SU-DHL-6 (cell line): ENCODE data around the gene SYTL1.

Source experiments
- H2AFZ ChIP-seq: fragments of 200-600 bp; sonication (generic); 2 replicates; pipeline ENCODE4 v1.6.1; 2014; ENCODE audit warnings: low read depth, mild to moderate bottlenecking, moderate library complexity, mixed read lengths, antibody characterized with exemption, low read length; ENCODE audit not compliant: severe bottlenecking
- H3F3A ChIP-seq: fragments of 200-600 bp; shearing (Covaris generic); 2 replicates; pipeline ENCODE4 v1.6.0; 2016; ENCODE audit warnings: antibody characterized with exemption, mild to moderate bottlenecking; ENCODE audit not compliant: insufficient read depth
- H3K27ac ChIP-seq: fragments of 200-600 bp; sonication (generic); 2 replicates; pipeline ENCODE4 v1.5.1; 2016; ENCODE audit warnings: low read depth, mild to moderate bottlenecking, low read length, moderate library complexity, mixed read lengths
- H3K27me3 ChIP-seq: fragments of 200-600 bp; sonication (generic), shearing (Covaris generic); 2 replicates; pipeline ENCODE4 v1.6.0; 2014; ENCODE audit warnings: mild to moderate bottlenecking, low read length
- H3K36me3 ChIP-seq: fragments of 200-600 bp; sonication (generic); 2 replicates; pipeline ENCODE4 v1.6.1; 2014; ENCODE audit warnings: mild to moderate bottlenecking, low read length, mixed read lengths
- H3K4me2 ChIP-seq: fragments of 300-600, 200-600 bp; shearing (Covaris generic), sonication (generic); 2 replicates; pipeline ENCODE4 v1.6.0; 2014; ENCODE audit warnings: low read length, low read depth, mild to moderate bottlenecking; ENCODE audit not compliant: poor library complexity, severe bottlenecking
- H3K4me3 ChIP-seq: fragments of 200-600 bp; sonication (generic); 2 replicates; pipeline ENCODE4 v1.5.1; 2014; ENCODE audit warnings: antibody characterized with exemption, low read length, mild to moderate bottlenecking, mixed read lengths; ENCODE audit not compliant: insufficient read depth, poor library complexity, severe bottlenecking
- H3K79me2 ChIP-seq: fragments of 200-600 bp; sonication (generic); 2 replicates; pipeline ENCODE4 v1.6.1; 2014; ENCODE audit warnings: mild to moderate bottlenecking, low read length, moderate library complexity; ENCODE audit not compliant: insufficient read depth
- H3K9ac ChIP-seq: fragments of 200-600 bp; sonication (generic); 2 replicates; pipeline ENCODE4 v1.7.0; 2014; ENCODE audit warnings: mild to moderate bottlenecking, low read length
- H3K9me2 ChIP-seq: fragments of 200-600 bp; sonication (generic); replicated peaks from 2 replicates; pipeline ENCODE4 v1.6.1; 2014; ENCODE audit warnings: low read length; ENCODE audit not compliant: insufficient read depth
- H3K9me3 ChIP-seq: fragments of 200-600 bp; sonication (generic); 2 replicates; pipeline ENCODE4 v1.6.1; 2014; ENCODE audit warnings: low read length, mixed read lengths; ENCODE audit not compliant: insufficient read depth
- H4K20me1 ChIP-seq: fragments of 200-600 bp; sonication (generic); 2 replicates; pipeline ENCODE4 v1.6.1; 2014; ENCODE audit warnings: low read depth, mild to moderate bottlenecking, antibody characterized with exemption, low read length, moderate library complexity, mixed read lengths
- EZH2phosphoT487 ChIP-seq: fragments of 200-600 bp; sonication (generic), shearing (Covaris generic); conservative IDR thresholded peaks from 2 replicates; pipeline ENCODE4 v1.6.1; 2018; ENCODE audit warnings: mild to moderate bottlenecking, antibody characterized with exemption, low read length, moderate library complexity, mixed read lengths
- TF ChIP-seq, protein P1 (sequence below): fragments of 200-600 bp; sonication (generic); IDR thresholded peaks from one replicate; pipeline ENCODE4 v1.5.1; 2017; ENCODE audit warnings: antibody characterized with exemption, mild to moderate bottlenecking, low read length, moderate library complexity; ENCODE audit not compliant: insufficient read depth, poor library complexity, severe bottlenecking

The SYTL1 gene

GRCh38 chr1:27350663-27351540 is 9.1 kb downstream of the SYTL1 start:
- Histone ChIP-seq H3K9me3 (no peaks in the 10 kb centered on the region), H4K20me1 (no peaks in the 10 kb centered on the region), H3K9ac (no peak overlapping the region), H3K4me3 (no peak overlapping the region), H3K27ac (no peak overlapping the region), H3K79me2 (no peaks in the 10 kb centered on the region), H2AFZ (no peak overlapping the region), H3K9me2 (no peaks in the 10 kb centered on the region), H3F3A (no peaks in the 10 kb centered on the region), H3K27me3 (no peaks in the 10 kb centered on the region), H3K36me3 (no peaks in the 10 kb centered on the region), H3K4me2 (no peak overlapping the region)
- TF ChIP-seq EZH2phosphoT487, result no peak
- TF ChIP-seq, protein P1, sequence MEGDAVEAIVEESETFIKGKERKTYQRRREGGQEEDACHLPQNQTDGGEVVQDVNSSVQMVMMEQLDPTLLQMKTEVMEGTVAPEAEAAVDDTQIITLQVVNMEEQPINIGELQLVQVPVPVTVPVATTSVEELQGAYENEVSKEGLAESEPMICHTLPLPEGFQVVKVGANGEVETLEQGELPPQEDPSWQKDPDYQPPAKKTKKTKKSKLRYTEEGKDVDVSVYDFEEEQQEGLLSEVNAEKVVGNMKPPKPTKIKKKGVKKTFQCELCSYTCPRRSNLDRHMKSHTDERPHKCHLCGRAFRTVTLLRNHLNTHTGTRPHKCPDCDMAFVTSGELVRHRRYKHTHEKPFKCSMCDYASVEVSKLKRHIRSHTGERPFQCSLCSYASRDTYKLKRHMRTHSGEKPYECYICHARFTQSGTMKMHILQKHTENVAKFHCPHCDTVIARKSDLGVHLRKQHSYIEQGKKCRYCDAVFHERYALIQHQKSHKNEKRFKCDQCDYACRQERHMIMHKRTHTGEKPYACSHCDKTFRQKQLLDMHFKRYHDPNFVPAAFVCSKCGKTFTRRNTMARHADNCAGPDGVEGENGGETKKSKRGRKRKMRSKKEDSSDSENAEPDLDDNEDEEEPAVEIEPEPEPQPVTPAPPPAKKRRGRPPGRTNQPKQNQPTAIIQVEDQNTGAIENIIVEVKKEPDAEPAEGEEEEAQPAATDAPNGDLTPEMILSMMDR, result no peak

- Histone ChIP-seq H3K4me2 (no peak overlapping the region), H3K4me3 (no peak overlapping the region), H3K27ac (no peak overlapping the region), H3K9me3 (no peaks in the 10 kb centered on the region), H3F3A (no peaks in the 10 kb centered on the region), H3K9me2 (no peaks in the 10 kb centered on the region), H3K9ac (no peak overlapping the region), H3K27me3 (no peaks in the 10 kb centered on the region), H3K36me3 (no peaks in the 10 kb centered on the region), H2AFZ (no peak overlapping the region), H3K79me2 (no peaks in the 10 kb centered on the region), H4K20me1 (no peaks in the 10 kb centered on the region)
- TF ChIP-seq, protein P1, result no peak
- no peak for TF ChIP-seq EZH2phosphoT487
These were observed 9.8 kb downstream of the SYTL1 start for GRCh38 chr1:27351541-27352107.

DNA sequence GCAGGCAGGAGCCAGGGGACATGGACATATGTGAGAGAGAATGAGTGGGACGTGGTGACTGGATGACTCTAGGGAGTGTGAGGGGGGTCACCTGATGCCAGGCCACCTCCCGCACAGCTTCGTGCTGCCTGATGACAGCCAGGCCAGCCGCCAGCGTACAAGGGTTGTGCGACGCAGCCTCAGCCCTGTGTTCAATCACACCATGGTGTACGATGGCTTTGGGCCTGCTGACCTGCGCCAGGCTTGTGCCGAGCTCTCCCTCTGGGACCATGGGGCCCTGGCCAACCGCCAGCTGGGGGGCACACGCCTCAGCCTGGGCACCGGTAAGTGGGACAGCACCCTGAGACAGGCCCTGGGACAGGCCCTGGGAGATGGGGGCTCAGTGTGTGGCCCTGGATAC is 11.3 kb downstream of the SYTL1 start:
- Histone ChIP-seq H3K9ac (no peak overlapping the region), H3K4me2 (no peak overlapping the region), H3K27me3 (no peaks in the 10 kb centered on the region), H4K20me1 (no peaks in the 10 kb centered on the region), H3K27ac (no peak overlapping the region), H3F3A (no peaks in the 10 kb centered on the region), H2AFZ (no peak overlapping the region), H3K36me3 (no peaks in the 10 kb centered on the region), H3K79me2 (no peaks in the 10 kb centered on the region), H3K9me3 (no peaks in the 10 kb centered on the region), H3K9me2 (no peaks in the 10 kb centered on the region), H3K4me3 (no peak overlapping the region)
- TF ChIP-seq, protein P1, result no peak
- no peak for TF ChIP-seq EZH2phosphoT487
